H54 (cell line): Measurements from ENCODE around the gene SMYD3.

ENCODE experiments used
- DNase-seq: peaks from one replicate; pipeline ENCODE4 v3.0.0; 2011; ENCODE audit warnings: low spot score, mixed read lengths; ENCODE audit not compliant: insufficient read length
- FAIRE-seq: peaks from 3 replicates; lab custom pipeline; 2011; peaks lifted over from hg19 to GRCh38; lab: Jason Lieb, UNC
- POLR2A ChIP-seq: IDR thresholded peaks from 2 replicates; pipeline ENCODE4 v1.6.1; 2011; ENCODE audit warnings: low read depth, mild to moderate bottlenecking, low read length

The SMYD3 gene

GRCh38 chr1:246510147-246511030, 3.3 kb upstream of the SMYD3 start:
- no peak for TF ChIP-seq POLR2A
- DNase-seq (no peak), FAIRE-seq (no peak)

GRCh38 chr1:246508897-246509688, 2.0 kb upstream of the SMYD3 start:
- DNase-seq (no peak), FAIRE-seq (no peak)

GRCh38 chr1:246506367-246506673, 759 bp downstream of the SMYD3 start:
- TF ChIP-seq POLR2A = no peak
- FAIRE-seq (no peak), DNase-seq (no peak)

More at GRCh38 chr1:246508897-246509688, 2.0 kb upstream of the SMYD3 start:
- TF ChIP-seq POLR2A = no peak

- DNase-seq = no peak
- no peak for TF ChIP-seq POLR2A
- no peak for FAIRE-seq
Measured at GRCh38 chr1:246503341-246503740, 3.7 kb downstream of the SMYD3 start.

GRCh38 chr1:246497331-246497915, 9.7 kb downstream of the SMYD3 start:
- no peak for TF ChIP-seq POLR2A
- no peak for FAIRE-seq
- no peak for DNase-seq

GRCh38 chr1:246492611-246493245, 14.4 kb downstream of the SMYD3 start:
- peak; percentile 95 for FAIRE-seq
- peak; percentile 51 for DNase-seq
- no peak for TF ChIP-seq POLR2A

GRCh38 chr1:246491551-246492053, 15.5 kb downstream of the SMYD3 start:
- no peak for TF ChIP-seq POLR2A
- DNase-seq = no peak
- FAIRE-seq = no peak

GRCh38 chr1:246488674-246489073, 18.4 kb downstream of the SMYD3 start:
- TF ChIP-seq POLR2A = no peak
- no peak for FAIRE-seq

GRCh38 chr1:246483569-246483933, 23.5 kb downstream of the SMYD3 start:
- DNase-seq = no peak
- FAIRE-seq = no peak
- no peak for TF ChIP-seq POLR2A

More at GRCh38 chr1:246488674-246489073, 18.4 kb downstream of the SMYD3 start:
- DNase-seq = no peak

GRCh38 chr1:246482805-246483568, 24.1 kb downstream of the SMYD3 start:
- TF ChIP-seq POLR2A = no peak
- DNase-seq (no peak), FAIRE-seq (no peak)

GRCh38 chr1:246479061-246479460, 28.0 kb downstream of the SMYD3 start:
- no peak for TF ChIP-seq POLR2A
- FAIRE-seq = no peak

GRCh38 chr1:246477634-246478033, 29.4 kb downstream of the SMYD3 start:
- FAIRE-seq (no peak), DNase-seq (no peak)
- no peak for TF ChIP-seq POLR2A

More at GRCh38 chr1:246479061-246479460, 28.0 kb downstream of the SMYD3 start:
- no peak for DNase-seq

- FAIRE-seq (no peak), DNase-seq (no peak)
- TF ChIP-seq POLR2A = no peak
Measured at GRCh38 chr1:246476771-246477170, 30.3 kb downstream of the SMYD3 start.
